ENCODE results near the gene ZSCAN18. TPM values are rescaled to one million over a fixed set of nuclear protein-coding genes. Genes with fewer than 3 reads are reported as not detected.
A peak's percentile ranks its signal among the peaks of the same experiment; 100 is the strongest.
"Not testable (repeated sequence)": the region's sequence is repeated elsewhere in the genome, so short reads cannot be mapped to it uniquely, and the experiment has no call there.

Gene ZSCAN18, protein sequence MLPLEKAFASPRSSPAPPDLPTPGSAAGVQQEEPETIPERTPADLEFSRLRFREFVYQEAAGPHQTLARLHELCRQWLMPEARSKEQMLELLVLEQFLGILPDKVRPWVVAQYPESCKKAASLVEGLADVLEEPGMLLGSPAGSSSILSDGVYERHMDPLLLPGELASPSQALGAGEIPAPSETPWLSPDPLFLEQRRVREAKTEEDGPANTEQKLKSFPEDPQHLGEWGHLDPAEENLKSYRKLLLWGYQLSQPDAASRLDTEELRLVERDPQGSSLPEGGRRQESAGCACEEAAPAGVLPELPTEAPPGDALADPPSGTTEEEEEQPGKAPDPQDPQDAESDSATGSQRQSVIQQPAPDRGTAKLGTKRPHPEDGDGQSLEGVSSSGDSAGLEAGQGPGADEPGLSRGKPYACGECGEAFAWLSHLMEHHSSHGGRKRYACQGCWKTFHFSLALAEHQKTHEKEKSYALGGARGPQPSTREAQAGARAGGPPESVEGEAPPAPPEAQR
- total RNA-seq (2022) (45.3 and 45.8 TPM in 2 replicates), Bru-seq, nascent RNA (percentile 49 among the genes with signal in this experiment), BruChase-seq, experiment 1, labeled RNA remaining after a 6-hour chase (percentile 55 among the genes with signal in this experiment), BruChase-seq, experiment 2, labeled RNA remaining after a 2-hour chase (percentile 59 among the genes with signal in this experiment)
- long read RNA-seq, transcript ZSCAN18-217 (7 exons, 2,190 nt): major isoform, 12 of 40 reads
- long read RNA-seq, partial matches to known transcripts: 4 of 40 reads
- long read RNA-seq, other reads (novel, unspliced or antisense): 24 of 40 reads

DNA sequence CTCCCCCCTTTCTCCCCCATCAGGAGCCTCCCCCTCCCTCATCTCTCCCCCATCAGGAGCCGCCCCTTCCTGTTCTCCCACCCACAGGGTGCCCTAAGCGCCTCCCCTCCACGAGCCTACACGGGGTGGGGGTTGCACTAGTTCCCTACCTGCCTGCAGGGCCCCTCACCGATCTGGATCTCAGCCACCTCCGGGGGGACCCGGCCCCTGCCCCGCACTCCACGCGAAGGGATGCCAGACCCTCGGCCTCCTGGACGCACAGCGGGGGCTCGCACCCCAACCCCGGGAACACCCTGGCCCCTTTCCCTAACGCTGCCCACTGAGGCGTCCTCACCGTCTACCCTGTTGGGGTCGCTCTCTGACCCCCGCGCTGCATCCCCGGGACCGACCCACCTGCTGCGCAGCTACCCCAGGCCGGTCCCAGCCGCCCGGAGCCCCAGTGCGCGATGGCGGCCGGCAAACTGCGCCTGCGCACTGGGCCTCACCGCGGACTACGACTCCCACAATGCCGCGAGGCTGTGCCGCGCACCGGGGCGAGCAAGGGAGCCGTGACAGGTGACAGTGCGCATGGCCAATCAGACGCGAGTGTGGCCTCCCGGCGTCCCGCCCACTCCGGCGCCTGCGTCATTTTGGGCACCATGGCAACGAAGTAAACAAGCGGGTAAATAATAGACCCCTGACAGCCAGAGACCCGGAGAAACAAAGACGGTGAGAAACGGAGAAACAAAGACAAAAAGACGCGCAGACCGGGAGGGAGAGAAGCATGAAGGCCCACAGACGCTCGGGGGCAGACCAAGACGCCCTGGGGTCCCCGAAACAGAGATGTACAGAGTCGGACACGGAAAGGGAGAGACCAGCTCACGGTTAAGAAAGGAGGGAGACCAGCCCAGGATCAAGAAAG lies at the start of gene ZSCAN18:
ZSCAN18 (minus strand) TSS at position 451 of the 901 bp plus-strand sequence. CDS start 7,964 bp downstream, outside the sequence.
- peak within 1 kb of the TSS; percentile 99 for H3K27ac Mint-ChIP-seq (ENCODE audit: unreplicated experiment)
- CTCF ChIA-PET: no interaction called here
- BruUV-seq (replicated peaks): no TSS peak
- intact Hi-C loops (cut with micrococcal nuclease; ENCODE audit: unreplicated experiment): no loop called here
- H3K9me3 Mint-ChIP-seq (ENCODE audit: low read depth, unreplicated experiment): peaks cover 15% of the 10 kb centered on the region
- peak; percentile 98 for DNase-seq
- peaks cover 11% of the 10 kb centered on the region for H3K4me1 Mint-ChIP-seq (ENCODE audit: low read depth, unreplicated experiment)
- no peaks in the 10 kb centered on the region for H3K27me3 Mint-ChIP-seq (ENCODE audit: unreplicated experiment)
- H3K36me3 Mint-ChIP-seq (ENCODE audit: insufficient read depth, unreplicated experiment): peaks cover 36% of the 10 kb centered on the region
- H3K4me3 Mint-ChIP-seq (ENCODE audit: low read depth, unreplicated experiment): peak within 1 kb of the TSS; percentile 79
- TF ChIP-seq, protein P1, sequence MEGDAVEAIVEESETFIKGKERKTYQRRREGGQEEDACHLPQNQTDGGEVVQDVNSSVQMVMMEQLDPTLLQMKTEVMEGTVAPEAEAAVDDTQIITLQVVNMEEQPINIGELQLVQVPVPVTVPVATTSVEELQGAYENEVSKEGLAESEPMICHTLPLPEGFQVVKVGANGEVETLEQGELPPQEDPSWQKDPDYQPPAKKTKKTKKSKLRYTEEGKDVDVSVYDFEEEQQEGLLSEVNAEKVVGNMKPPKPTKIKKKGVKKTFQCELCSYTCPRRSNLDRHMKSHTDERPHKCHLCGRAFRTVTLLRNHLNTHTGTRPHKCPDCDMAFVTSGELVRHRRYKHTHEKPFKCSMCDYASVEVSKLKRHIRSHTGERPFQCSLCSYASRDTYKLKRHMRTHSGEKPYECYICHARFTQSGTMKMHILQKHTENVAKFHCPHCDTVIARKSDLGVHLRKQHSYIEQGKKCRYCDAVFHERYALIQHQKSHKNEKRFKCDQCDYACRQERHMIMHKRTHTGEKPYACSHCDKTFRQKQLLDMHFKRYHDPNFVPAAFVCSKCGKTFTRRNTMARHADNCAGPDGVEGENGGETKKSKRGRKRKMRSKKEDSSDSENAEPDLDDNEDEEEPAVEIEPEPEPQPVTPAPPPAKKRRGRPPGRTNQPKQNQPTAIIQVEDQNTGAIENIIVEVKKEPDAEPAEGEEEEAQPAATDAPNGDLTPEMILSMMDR (IDR thresholded peaks at IDR 0.05; ENCODE audit: unreplicated experiment): no peak

DNA sequence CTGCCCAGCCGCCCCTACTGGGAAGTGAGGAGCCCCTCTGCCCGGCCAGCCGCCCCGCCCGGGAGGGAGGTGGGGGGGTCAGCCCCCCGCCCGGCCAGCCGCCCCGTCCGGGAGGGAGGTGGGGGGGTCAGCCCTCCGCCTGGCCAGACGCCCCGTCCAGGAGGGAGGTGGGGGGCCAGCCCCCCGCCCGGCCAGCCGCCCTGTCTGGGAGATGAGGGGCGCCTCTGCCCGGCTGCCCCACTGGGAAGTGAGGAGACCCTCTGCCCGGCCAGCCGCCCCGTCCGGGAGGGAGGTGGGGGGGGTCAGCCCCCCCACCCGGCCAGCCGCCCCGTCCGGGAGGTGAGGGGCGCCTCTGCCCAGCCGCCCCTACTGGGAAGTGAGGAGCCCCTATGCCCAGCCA lies 49.4 kb upstream of the ZSCAN18 start:
- BruUV-seq (replicated peaks); H3K27ac Mint-ChIP-seq (ENCODE audit: unreplicated experiment); H3K4me3 Mint-ChIP-seq (ENCODE audit: low read depth, unreplicated experiment); H3K27me3 Mint-ChIP-seq (ENCODE audit: unreplicated experiment); intact Hi-C loops (cut with micrococcal nuclease; ENCODE audit: unreplicated experiment); DNase-seq; CTCF ChIA-PET: not testable (repeated sequence)
- peaks cover 21% of the 10 kb centered on the region for H3K4me1 Mint-ChIP-seq (ENCODE audit: low read depth, unreplicated experiment)
- H3K9me3 Mint-ChIP-seq (ENCODE audit: low read depth, unreplicated experiment): peaks cover 15% of the 10 kb centered on the region
- peaks cover 36% of the 10 kb centered on the region for H3K36me3 Mint-ChIP-seq (ENCODE audit: insufficient read depth, unreplicated experiment)

DNA sequence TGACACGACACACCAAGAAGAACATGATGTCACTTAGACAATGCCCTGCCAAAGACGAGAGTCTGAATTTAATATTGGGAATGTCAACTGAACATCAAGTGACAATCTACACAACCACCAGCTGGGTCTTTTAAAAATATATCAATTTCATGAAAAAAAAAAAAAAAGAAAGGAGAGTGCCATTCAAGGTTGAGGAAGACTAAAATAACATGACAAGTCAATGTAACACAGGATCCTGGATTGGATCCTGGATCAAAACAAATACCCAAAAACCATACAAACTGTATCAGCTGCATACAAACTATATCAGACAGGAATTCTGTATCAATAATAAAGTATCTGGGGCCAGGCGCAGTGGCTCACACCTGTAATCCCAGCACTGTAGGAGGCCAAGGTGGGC lies 47.8 kb upstream of the ZSCAN18 start:
- CTCF ChIA-PET: no interaction called here
- Mint-ChIP-seq H3K4me3 (ENCODE audit: low read depth, unreplicated experiment) (no peak overlapping the region), H3K27ac (ENCODE audit: unreplicated experiment) (no peak overlapping the region), H3K27me3 (ENCODE audit: unreplicated experiment) (no peaks in the 10 kb centered on the region), H3K36me3 (ENCODE audit: insufficient read depth, unreplicated experiment) (peaks cover 36% of the 10 kb centered on the region), H3K4me1 (ENCODE audit: low read depth, unreplicated experiment) (peaks cover 13% of the 10 kb centered on the region), H3K9me3 (ENCODE audit: low read depth, unreplicated experiment) (peaks cover 9% of the 10 kb centered on the region)
- intact Hi-C loops (cut with micrococcal nuclease; ENCODE audit: unreplicated experiment): no loop called here
- no TSS peak for BruUV-seq (replicated peaks)
- DNase-seq: no peak
- TF ChIP-seq, protein P1 (IDR thresholded peaks at IDR 0.05; ENCODE audit: unreplicated experiment): no peak

DNA sequence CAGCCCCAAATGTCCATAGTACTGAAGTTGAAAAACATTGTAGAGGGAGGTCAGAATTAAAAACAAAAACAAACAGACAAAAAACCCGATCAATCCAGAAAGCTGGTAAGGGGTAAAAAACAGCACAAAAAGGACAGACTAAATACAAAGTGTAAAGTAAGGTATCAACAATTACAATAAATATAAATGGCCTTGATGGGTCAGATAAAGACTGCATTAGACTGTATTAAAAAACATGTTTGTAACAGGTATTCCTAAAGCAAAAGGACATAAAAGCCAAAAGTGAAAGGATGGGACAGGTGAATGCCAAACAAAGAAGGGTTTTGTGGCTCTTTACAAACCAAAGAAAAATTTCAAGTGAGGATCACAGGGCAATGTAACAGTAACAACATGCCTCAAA lies 36.2 kb upstream of the ZSCAN18 start:
- H3K9me3 Mint-ChIP-seq (ENCODE audit: low read depth, unreplicated experiment): peaks cover 19% of the 10 kb centered on the region
- H3K27me3 Mint-ChIP-seq (ENCODE audit: unreplicated experiment): no peaks in the 10 kb centered on the region
- intact Hi-C loops (cut with micrococcal nuclease; ENCODE audit: unreplicated experiment): no loop called here
- H3K4me3 Mint-ChIP-seq (ENCODE audit: low read depth, unreplicated experiment): no peak overlapping the region
- no peaks in the 10 kb centered on the region for H3K4me1 Mint-ChIP-seq (ENCODE audit: low read depth, unreplicated experiment)
- no TSS peak for BruUV-seq (replicated peaks)
- H3K36me3 Mint-ChIP-seq (ENCODE audit: insufficient read depth, unreplicated experiment): peaks cover 42% of the 10 kb centered on the region
- no peak for DNase-seq
- CTCF ChIA-PET: no interaction called here
- H3K27ac Mint-ChIP-seq (ENCODE audit: unreplicated experiment): no peak overlapping the region
- TF ChIP-seq, protein P1 (IDR thresholded peaks at IDR 0.05; ENCODE audit: unreplicated experiment): no peak
